PC-9 (cell line): ENCODE measurements around the gene COA3. TPM values are rescaled to one million over a fixed set of nuclear protein-coding genes. Genes with fewer than 3 reads are reported as not detected.
A peak's percentile ranks its signal among the peaks of the same experiment; 100 is the strongest.

ENCODE experiments used
- BruUV-seq: library from RNA; stranded (reverse); fragments of 400-500 nt; replicated peaks from 2 replicates; lab custom pipeline; 2021; lab: Mats Ljungman, UMichigan
- CTCF ChIA-PET: fragments of 300-600 bp; sonication (Branson Sonifier 250); formaldehyde crosslinking; loops from one replicate; lab custom pipeline; 2022; ENCODE audit warnings: antibody characterized with exemption; lab: Charles Lee
- POLR2A ChIA-PET: fragments of 300-600 bp; sonication (Branson Sonifier 250); formaldehyde crosslinking; loops from one replicate; lab custom pipeline; 2022; ENCODE audit warnings: antibody characterized with exemption; ENCODE audit not compliant: unreplicated experiment; lab: Charles Lee
- DNase-seq, 2 experiments: peaks; one replicate each; pipeline versions ENCODE4 v3.0.0 to v3.0.0-alpha.2; 2015 to 2022; ENCODE audit warnings: mixed read lengths in 1 of 2
- H2AFZ ChIP-seq: fragments of 200-600 bp; sonication (generic); 2 replicates; pipeline ENCODE4 v1.8.1; 2017; ENCODE audit warnings: antibody characterized with exemption
- H3F3A ChIP-seq: fragments of 200-600 bp; sonication (generic); 2 replicates; pipeline ENCODE4 v1.8.1; 2017; ENCODE audit warnings: antibody characterized with exemption, mild to moderate bottlenecking, low read depth; ENCODE audit not compliant: insufficient read depth
- H3K27ac ChIP-seq: fragments of 200-600 bp; sonication (generic); 2 replicates; pipeline ENCODE4 v1.6.1; 2016; ENCODE audit warnings: mixed run types
- H3K27me3 ChIP-seq: fragments of 200-600 bp; sonication (generic); 2 replicates; pipeline ENCODE4 v1.6.1; 2016; ENCODE audit warnings: low read depth, mixed run types; ENCODE audit not compliant: insufficient read depth
- H3K36me3 ChIP-seq: fragments of 200-600 bp; sonication (generic); 2 replicates; pipeline ENCODE4 v1.6.1; 2016; ENCODE audit warnings: low read depth, mixed run types
- H3K4me1 ChIP-seq: fragments of 200-600 bp; sonication (generic); replicated peaks from 2 replicates; pipeline ENCODE4 v1.6.1; 2016; ENCODE audit warnings: mixed run types; ENCODE audit not compliant: insufficient read depth
- H3K4me2 ChIP-seq: fragments of 200-600 bp; sonication (generic); 2 replicates; pipeline ENCODE4 v1.6.1; 2017; ENCODE audit warnings: mixed run types
- H3K4me3 ChIP-seq: fragments of 200-600 bp; sonication (generic); 2 replicates; pipeline ENCODE4 v1.6.1; 2016; ENCODE audit warnings: mixed run types
- H3K79me2 ChIP-seq: fragments of 200-600 bp; sonication (generic); 2 replicates; pipeline ENCODE4 v1.6.1; 2017; ENCODE audit warnings: low read depth, mixed run types
- H3K9me2 ChIP-seq: fragments of 200-600 bp; sonication (generic); 2 replicates; pipeline ENCODE4 v1.8.1; 2017; ENCODE audit warnings: mild to moderate bottlenecking; ENCODE audit not compliant: insufficient read depth
- H3K9me3 ChIP-seq: fragments of 200-600 bp; sonication (generic); 2 replicates; pipeline ENCODE4 v1.8.1; 2016; ENCODE audit warnings: low read depth; ENCODE audit not compliant: insufficient read depth
- H4K20me1 ChIP-seq: fragments of 200-600 bp; sonication (generic); 2 replicates; pipeline ENCODE4 v1.8.1; 2017; ENCODE audit not compliant: insufficient read depth
- CTCF ChIP-seq: fragments of 200-600 bp; sonication (generic); conservative IDR thresholded peaks from 2 replicates; pipeline ENCODE4 v1.6.1; 2017; ENCODE audit warnings: mixed run types, antibody characterized with exemption, mild to moderate bottlenecking, moderate library complexity
- EZH2 ChIP-seq: fragments of 200-600 bp; sonication (generic); IDR thresholded peaks from 2 replicates; pipeline ENCODE4 v1.8.0; 2017; ENCODE audit warnings: antibody characterized with exemption, low read depth
- intact Hi-C: fragments of 100-400 bp; cut with micrococcal nuclease; formaldehyde crosslinking; loops from one replicate; pipeline ENCODE4 v1.10.0; 2022; ENCODE audit not compliant: unreplicated experiment
- total RNA-seq: library from RNA; stranded (reverse); gene quantifications from 2 replicates; pipeline ENCODE4 v1.2.3, GENCODE V29; 2021

The COA3 gene
- total RNA-seq, 1 experiment from 2014 or later = 49.9 TPM

GRCh38 chr17:42841975-42842685, 43.6 kb upstream of the COA3 start:
- CTCF ChIA-PET = interaction anchor here (0.6 kb wide), 1 partner anchor 74 kb away, joined by 4 read pairs; no protein-coding TSS in a partner anchor
- no TSS peak for BruUV-seq
- intact Hi-C loops = loop anchor here (2.0 kb wide), 1 partner anchor 87 kb away; no protein-coding TSS in a partner anchor

GRCh38 chr17:42835732-42836131, 37.2 kb upstream of the COA3 start:
- no peak for TF ChIP-seq CTCF
- no peak for TF ChIP-seq EZH2
- Histone ChIP-seq H3F3A (peaks cover 29% of the 10 kb centered on the region; the same call in 1 of the 2 replicates), H3K4me3 (no peak overlapping the region), H2AFZ (no peak overlapping the region), H3K27me3 (no peaks in the 10 kb centered on the region), H3K9me3 (no peaks in the 10 kb centered on the region), H3K4me1 (peaks cover 16% of the 10 kb centered on the region), H3K9me2 (no peaks in the 10 kb centered on the region), H3K27ac (no peak overlapping the region), H3K79me2 (peaks cover 44% of the 10 kb centered on the region), H4K20me1 (no peaks in the 10 kb centered on the region; the same call in 1 of the 2 replicates), H3K36me3 (peaks cover 19% of the 10 kb centered on the region; the same call in 1 of the 2 replicates), H3K4me2 (no peak overlapping the region)
- CTCF ChIA-PET = no interaction called here
- POLR2A ChIA-PET = interaction anchor here (0.6 kb wide), 2 partner anchors 112 to 159 kb away, joined by 10 to 28 read pairs; no protein-coding TSS in a partner anchor
- intact Hi-C loops = no loop called here
- BruUV-seq = no TSS peak
- no peak for DNase-seq

More at GRCh38 chr17:42841975-42842685, 43.6 kb upstream of the COA3 start:
- H3K9me2 ChIP-seq = no peaks in the 10 kb centered on the region
- H3K4me2 ChIP-seq = no peak overlapping the region
- no peak for DNase-seq
- POLR2A ChIA-PET = interaction anchor here (0.5 kb wide), 1 partner anchor 17 kb away, joined by 11 read pairs; no protein-coding TSS in a partner anchor
- no peaks in the 10 kb centered on the region for H3K4me1 ChIP-seq
- H2AFZ ChIP-seq = no peak overlapping the region
- H3K79me2 ChIP-seq = 0 out of 2 replicates have a peak, but pooled peaks cover 4% of the 10 kb centered on the region
- TF ChIP-seq EZH2 (no peak), CTCF (no peak)
- no peak overlapping the region for H3K27ac ChIP-seq
- H3K36me3 ChIP-seq = peaks cover 20% of the 10 kb centered on the region; the same call in 1 of the 2 replicates
- no peaks in the 10 kb centered on the region for H3K27me3 ChIP-seq
- H3K9me3 ChIP-seq = no peaks in the 10 kb centered on the region
- H4K20me1 ChIP-seq = peaks cover 8% of the 10 kb centered on the region
- no peak overlapping the region for H3K4me3 ChIP-seq
- H3F3A ChIP-seq = peaks cover 53% of the 10 kb centered on the region; the same call in 1 of the 2 replicates

- H4K20me1 ChIP-seq = no peaks in the 10 kb centered on the region; the same call in 1 of the 2 replicates
Measured at GRCh38 chr17:42833767-42834422, 35.4 kb upstream of the COA3 start.

More at GRCh38 chr17:42833767-42834422, 35.4 kb upstream of the COA3 start:
- Histone ChIP-seq H3K27me3 (no peaks in the 10 kb centered on the region), H3K9me2 (no peaks in the 10 kb centered on the region), H3K36me3 (peaks cover 14% of the 10 kb centered on the region; the same call in 1 of the 2 replicates), H3K4me1 (peaks cover 16% of the 10 kb centered on the region), H3F3A (peaks cover 24% of the 10 kb centered on the region; the same call in 1 of the 2 replicates), H3K79me2 (peaks cover 44% of the 10 kb centered on the region), H2AFZ (peak overlapping the region; percentile 96), H3K27ac (peak overlapping the region; percentile 77), H3K9me3 (no peaks in the 10 kb centered on the region), H3K4me2 (peak overlapping the region; percentile 90), H3K4me3 (peak overlapping the region; percentile 93)
- intact Hi-C loops = loop anchor here (5.0 kb wide), 1 partner anchor 648 kb away; the partner anchor contains the start of gene DHX8
- ChIA-PET CTCF (interaction anchor here (0.6 kb wide), 1 partner anchor 256 kb away, joined by 4 read pairs; no protein-coding TSS in a partner anchor), POLR2A (no interaction called here)
- TF ChIP-seq CTCF = no peak
- no peak for TF ChIP-seq EZH2
- DNase-seq = no peak
- TSS peak; percentile 58 for BruUV-seq
